Esophagus muscularis mucosa (tissue), 4 donors: Measurements from ENCODE around the gene TBL3. TPM values are rescaled to one million over a fixed set of nuclear protein-coding genes. Genes with fewer than 3 reads are reported as not detected.

Experiments used
- DNase-seq: peaks from one replicate; pipeline ENCODE4 v3.0.0-alpha.2; 2017; ENCODE audit errors: extremely low spot score
- H3K27ac ChIP-seq, 4 donors: fragments of 200-600 bp; sonication (generic); replicated peaks in 1 of 4; 1 replicate in 3 of 4; 2 replicates in 1 of 4; pipeline ENCODE4 v1.5.1; 2016 to 2019; ENCODE audit warnings: mild to moderate bottlenecking in 1 of 4
- H3K27me3 ChIP-seq, 4 donors: fragments of 200-600 bp; sonication (generic); one replicate each; pipeline versions ENCODE4 v1.5.1 to v1.6.0; 2016 to 2019
- H3K36me3 ChIP-seq, 4 donors: fragments of 200-600 bp; sonication (generic); one replicate each; pipeline ENCODE4 v1.5.1; 2016 to 2019
- H3K4me1 ChIP-seq, 4 donors: fragments of 200-600 bp; sonication (generic); one replicate each; pipeline ENCODE4 v1.5.1; 2016 to 2019
- H3K4me3 ChIP-seq, 4 donors: fragments of 200-600 bp; sonication (generic); 1 replicate in 2 of 4; 2 replicates in 2 of 4; pipeline ENCODE4 v1.5.1; 2016 to 2019; ENCODE audit warnings: mild to moderate bottlenecking in 4 of 4, moderate library complexity in 1 of 4
- H3K9me3 ChIP-seq, 4 donors: fragments of 200-600 bp; sonication (generic); 1 replicate in 3 of 4; 2 replicates in 1 of 4; pipeline ENCODE4 v1.5.1; 2016 to 2019
- EP300 ChIP-seq: sonication (generic); formaldehyde crosslinking; IDR thresholded peaks from one replicate; pipeline ENCODE4 v1.6.1; 2017; ENCODE audit warnings: antibody characterized with exemption
- POLR2A ChIP-seq: fragments of 450-650 bp; IDR thresholded peaks from one replicate; pipeline ENCODE4 v1.6.1; 2017; ENCODE audit warnings: antibody characterized with exemption, moderate library complexity, mild to moderate bottlenecking, low read depth
- POLR2AphosphoS5 ChIP-seq, 2 donors: sonication (generic); formaldehyde crosslinking; IDR thresholded peaks; one replicate each; pipeline ENCODE4 v1.6.1; 2017; ENCODE audit warnings: antibody characterized with exemption in 2 of 2
- WGBS: methylation state at CpG from one replicate; pipeline ENCODE4 v1.1.5; 2018; 5-methylcytosine and 5-hydroxymethylcytosine counted together
- intact Hi-C: fragments of 100-400 bp; cut with DNase I; formaldehyde crosslinking; loops from one replicate; pipeline ENCODE4 v1.15.1; 2023
- total RNA-seq, 4 donors: library from RNA; depleted of rRNA; stranded (reverse); fragments of >200 nt; gene quantifications; one replicate each; pipeline versions ENCODE4 v1.1.0 to v1.2.1, GENCODE V29; 2016
- TF ChIP-seq, protein P1 (sequence below), 3 experiments: fragments of 200-600 bp in 2 of 3; fragments of 450-650 bp in 1 of 3; sonication (generic) in 2 of 3; IDR thresholded peaks; one replicate each; pipeline ENCODE4 v1.5.1; 2017 to 2019; ENCODE audit warnings: antibody characterized with exemption in 3 of 3, mild to moderate bottlenecking in 2 of 3, moderate library complexity in 1 of 3

The TBL3 gene
- total RNA-seq, 4 donors from 2014 or later = 27.0 to 42.9 (median 36.9) TPM

DNA sequence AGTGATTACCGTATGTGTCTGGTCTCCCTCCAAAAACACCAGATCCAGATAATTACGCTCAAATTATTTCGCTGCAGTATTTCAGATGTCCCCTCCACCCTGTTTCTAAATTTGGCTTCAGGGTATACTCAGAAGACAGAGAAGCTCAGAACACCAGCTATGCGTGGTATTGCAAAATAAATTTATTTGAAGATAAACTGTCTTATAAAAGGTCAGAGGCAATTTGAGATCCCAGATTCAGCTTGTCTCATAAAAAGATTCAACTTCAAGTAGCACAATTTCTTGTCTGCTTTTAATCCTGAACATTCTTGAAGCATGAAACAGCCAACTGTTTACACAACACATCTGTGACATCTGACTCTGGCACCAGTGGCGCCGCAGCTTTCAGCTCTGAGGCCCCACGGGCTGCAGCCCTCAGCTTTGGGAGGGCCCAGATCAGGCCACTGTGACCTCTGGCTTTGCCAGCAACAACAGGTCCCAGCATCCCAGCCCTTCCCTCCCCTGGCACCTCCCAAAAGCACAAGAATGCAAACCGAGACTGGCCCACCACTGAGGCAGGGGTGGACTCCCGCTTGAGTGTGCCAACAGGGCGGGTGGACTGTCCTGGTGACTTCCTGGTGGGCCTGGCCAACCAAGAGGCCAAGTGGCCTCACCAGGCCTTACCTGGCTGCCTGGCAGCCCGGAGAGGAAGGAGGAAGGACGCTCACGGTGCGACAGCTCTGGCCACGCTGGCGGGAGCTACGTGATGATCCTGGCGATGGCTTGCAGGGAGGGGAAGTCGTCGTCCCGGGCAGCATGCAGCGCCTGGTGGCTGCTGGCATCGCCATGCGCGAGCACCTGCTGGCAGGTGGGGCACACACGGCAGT, 25.9 kb downstream of the TBL3 start:
- Histone ChIP-seq H3K27me3 (peaks cover 0 to 4% (median 0%) of the 10 kb centered on the region in 4 donors), H3K9me3 (no peaks in the 10 kb centered on the region), H3K27ac (peak overlapping the region in 2 of 4 donors; percentile 52 to 63), H3K4me3 (no peak overlapping the region), H3K4me1 (peaks cover 0 to 22% (median 7%) of the 10 kb centered on the region in 4 donors), H3K36me3 (peaks cover 50 to 67% (median 59%) of the 10 kb centered on the region in 4 donors)
- intact Hi-C loops = no loop called here
- TF ChIP-seq, protein P1, sequence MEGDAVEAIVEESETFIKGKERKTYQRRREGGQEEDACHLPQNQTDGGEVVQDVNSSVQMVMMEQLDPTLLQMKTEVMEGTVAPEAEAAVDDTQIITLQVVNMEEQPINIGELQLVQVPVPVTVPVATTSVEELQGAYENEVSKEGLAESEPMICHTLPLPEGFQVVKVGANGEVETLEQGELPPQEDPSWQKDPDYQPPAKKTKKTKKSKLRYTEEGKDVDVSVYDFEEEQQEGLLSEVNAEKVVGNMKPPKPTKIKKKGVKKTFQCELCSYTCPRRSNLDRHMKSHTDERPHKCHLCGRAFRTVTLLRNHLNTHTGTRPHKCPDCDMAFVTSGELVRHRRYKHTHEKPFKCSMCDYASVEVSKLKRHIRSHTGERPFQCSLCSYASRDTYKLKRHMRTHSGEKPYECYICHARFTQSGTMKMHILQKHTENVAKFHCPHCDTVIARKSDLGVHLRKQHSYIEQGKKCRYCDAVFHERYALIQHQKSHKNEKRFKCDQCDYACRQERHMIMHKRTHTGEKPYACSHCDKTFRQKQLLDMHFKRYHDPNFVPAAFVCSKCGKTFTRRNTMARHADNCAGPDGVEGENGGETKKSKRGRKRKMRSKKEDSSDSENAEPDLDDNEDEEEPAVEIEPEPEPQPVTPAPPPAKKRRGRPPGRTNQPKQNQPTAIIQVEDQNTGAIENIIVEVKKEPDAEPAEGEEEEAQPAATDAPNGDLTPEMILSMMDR (IDR thresholded peaks at IDR 0.05) = no peak
- TF ChIP-seq EP300 = no peak
- no peak for TF ChIP-seq POLR2A
- no peak for TF ChIP-seq POLR2AphosphoS5 (IDR thresholded peaks at IDR 0.05)
- WGBS = 82% methylated on average over 19 of the region's 26 CpGs
- DNase-seq = no peak

DNA sequence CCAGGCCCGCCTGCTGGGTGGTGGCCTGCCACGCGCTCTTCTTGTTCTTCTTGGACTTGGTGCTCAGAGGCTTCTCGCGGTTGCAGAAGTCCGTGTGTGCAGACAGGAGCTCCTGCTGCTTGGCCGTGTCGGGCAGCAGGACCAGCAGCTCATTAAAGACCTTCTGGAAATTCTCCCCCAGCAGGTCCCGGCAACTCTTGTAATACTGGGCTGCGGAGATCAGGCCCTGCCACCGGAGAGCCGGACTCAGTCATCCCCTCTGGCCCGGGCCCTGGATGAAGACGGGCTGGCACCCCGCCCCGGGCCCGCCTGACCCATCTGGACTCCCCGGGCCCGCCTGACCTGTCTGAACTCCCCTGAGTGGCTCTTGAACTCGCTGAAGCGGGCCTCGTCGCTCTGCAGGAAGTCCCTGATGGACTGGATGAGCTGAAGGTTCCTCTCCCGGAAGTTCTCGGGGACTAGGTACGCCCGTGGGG, 26.5 kb downstream of the TBL3 start:
- Histone ChIP-seq H3K27ac (peak overlapping the region in 2 of 4 donors; percentile 48 to 63), H3K36me3 (peaks cover 57 to 74% (median 65%) of the 10 kb centered on the region in 4 donors)
- TF ChIP-seq, protein P1 (IDR thresholded peaks at IDR 0.05) = no peak
- TF ChIP-seq EP300 (no peak), POLR2AphosphoS5 (IDR thresholded peaks at IDR 0.05) (no peak), POLR2A (no peak)

DNA sequence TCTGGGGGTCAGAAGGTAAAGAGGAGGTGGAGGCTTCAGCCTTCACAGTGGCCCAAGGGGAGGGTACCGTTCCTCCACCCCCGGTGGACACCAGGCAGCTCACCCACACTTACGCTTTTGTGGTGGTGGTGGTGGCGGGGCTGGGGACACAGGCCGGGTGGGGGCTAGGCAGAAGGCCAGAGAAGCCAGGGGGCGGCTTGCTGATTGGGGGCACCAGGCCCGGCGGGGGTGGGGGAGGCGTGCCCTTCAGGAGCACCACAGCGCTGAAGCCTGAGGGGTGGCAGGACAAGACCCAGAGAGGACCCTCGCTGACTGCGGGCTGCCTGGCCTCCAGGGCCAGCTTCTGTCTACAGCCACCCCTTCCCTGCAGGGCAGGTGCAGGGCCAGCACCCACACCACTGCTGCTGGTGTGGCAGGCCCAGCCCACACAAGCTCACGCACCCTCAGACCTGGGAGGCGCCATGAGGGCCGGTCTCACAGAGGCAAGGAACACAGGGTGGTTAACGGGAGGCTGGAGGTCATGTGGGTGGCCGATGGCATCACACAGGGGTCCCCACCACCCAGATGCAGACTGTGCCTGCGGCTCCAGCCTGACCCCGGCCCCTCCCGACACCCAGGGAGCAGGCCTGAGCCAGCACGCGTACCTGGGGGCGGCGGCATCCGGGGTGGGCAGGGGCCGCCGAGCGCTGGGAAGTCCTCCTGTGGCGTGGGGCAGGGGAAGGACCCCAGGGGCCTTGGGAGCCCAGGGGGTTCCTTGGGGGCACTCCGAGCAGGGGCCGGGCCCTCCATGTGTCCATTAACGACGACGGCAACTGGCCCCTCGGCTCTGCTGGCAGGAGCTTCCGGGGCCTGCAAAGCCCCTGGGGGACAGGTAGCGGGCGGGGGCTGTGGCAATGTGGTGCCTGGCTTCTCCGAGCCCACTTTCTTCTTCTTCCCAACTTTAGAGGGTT, 27.3 kb downstream of the TBL3 start:
- no peak for TF ChIP-seq POLR2A
- no peak for TF ChIP-seq EP300
- no peak for TF ChIP-seq POLR2AphosphoS5 (IDR thresholded peaks at IDR 0.05)
- TF ChIP-seq, protein P1 (IDR thresholded peaks at IDR 0.05) = no peak
- intact Hi-C loops = no loop called here
- Histone ChIP-seq H3K4me3 (no peak overlapping the region), H3K27ac (no peak overlapping the region), H3K4me1 (peaks cover 8 to 29% (median 13%) of the 10 kb centered on the region in 4 donors), H3K36me3 (peaks cover 58 to 77% (median 67%) of the 10 kb centered on the region in 4 donors), H3K9me3 (no peaks in the 10 kb centered on the region), H3K27me3 (no peaks in the 10 kb centered on the region)
- DNase-seq = no peak
- 82% methylated on average over 18 of the region's 39 CpGs for WGBS

More for the DNA sequence above, 26.5 kb downstream of the TBL3 start:
- DNase-seq = no peak
- Histone ChIP-seq H3K9me3 (no peaks in the 10 kb centered on the region), H3K4me3 (no peak overlapping the region), H3K4me1 (peaks cover under 1 to 22% (median 6%) of the 10 kb centered on the region in 4 donors), H3K27me3 (no peaks in the 10 kb centered on the region)
- 83% methylated on average over 17 of the region's 27 CpGs for WGBS
- intact Hi-C loops = no loop called here

DNA sequence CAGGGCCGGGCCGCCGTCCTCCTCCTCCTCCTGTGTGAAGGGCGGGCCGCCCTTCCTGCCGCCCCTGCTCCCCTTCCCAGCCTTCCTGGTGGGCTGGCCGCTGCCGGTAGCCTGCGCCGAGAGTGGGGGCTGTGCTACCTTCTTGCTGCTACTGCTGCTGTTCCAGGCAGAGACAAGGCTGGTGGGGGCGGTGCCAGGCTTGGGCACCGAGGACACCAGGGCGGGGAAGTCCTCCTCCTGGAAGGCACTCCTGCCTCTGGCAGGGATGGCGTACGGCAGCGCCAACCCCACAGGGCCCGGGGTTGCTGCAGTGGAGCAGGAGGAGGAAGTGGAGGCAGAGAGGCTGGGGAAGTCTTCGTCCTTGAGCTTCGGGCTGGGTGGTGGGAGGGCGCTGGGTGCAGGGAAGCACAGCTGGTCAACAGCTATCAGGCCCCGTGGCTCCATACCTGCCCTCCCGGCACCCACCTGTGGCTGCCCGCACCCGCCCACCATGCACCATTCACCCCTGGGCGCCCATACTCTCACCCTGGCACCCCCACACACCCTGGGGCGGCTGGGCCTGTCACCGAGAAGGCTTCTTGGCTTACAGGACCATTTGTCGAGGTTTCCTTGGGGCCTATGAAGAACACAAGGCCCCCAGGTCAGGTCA, 28.1 kb downstream of the TBL3 start:
- intact Hi-C loops = no loop called here
- WGBS = 90% methylated on average over 15 of the region's 28 CpGs

More for the DNA sequence above, 28.1 kb downstream of the TBL3 start:
- TF ChIP-seq, protein P1 (IDR thresholded peaks at IDR 0.05) = no peak
- no peak for TF ChIP-seq EP300
- no peak for TF ChIP-seq POLR2AphosphoS5 (IDR thresholded peaks at IDR 0.05)
- TF ChIP-seq POLR2A = no peak
- Histone ChIP-seq H3K36me3 (peaks cover 58 to 77% (median 69%) of the 10 kb centered on the region in 4 donors), H3K9me3 (no peaks in the 10 kb centered on the region), H3K27me3 (no peaks in the 10 kb centered on the region), H3K4me3 (no peak overlapping the region), H3K27ac (no peak overlapping the region), H3K4me1 (peaks cover 16 to 38% (median 22%) of the 10 kb centered on the region in 4 donors)
- DNase-seq = no peak
